ENCODE measurements around the gene MSI2.

The MSI2 gene

DNA sequence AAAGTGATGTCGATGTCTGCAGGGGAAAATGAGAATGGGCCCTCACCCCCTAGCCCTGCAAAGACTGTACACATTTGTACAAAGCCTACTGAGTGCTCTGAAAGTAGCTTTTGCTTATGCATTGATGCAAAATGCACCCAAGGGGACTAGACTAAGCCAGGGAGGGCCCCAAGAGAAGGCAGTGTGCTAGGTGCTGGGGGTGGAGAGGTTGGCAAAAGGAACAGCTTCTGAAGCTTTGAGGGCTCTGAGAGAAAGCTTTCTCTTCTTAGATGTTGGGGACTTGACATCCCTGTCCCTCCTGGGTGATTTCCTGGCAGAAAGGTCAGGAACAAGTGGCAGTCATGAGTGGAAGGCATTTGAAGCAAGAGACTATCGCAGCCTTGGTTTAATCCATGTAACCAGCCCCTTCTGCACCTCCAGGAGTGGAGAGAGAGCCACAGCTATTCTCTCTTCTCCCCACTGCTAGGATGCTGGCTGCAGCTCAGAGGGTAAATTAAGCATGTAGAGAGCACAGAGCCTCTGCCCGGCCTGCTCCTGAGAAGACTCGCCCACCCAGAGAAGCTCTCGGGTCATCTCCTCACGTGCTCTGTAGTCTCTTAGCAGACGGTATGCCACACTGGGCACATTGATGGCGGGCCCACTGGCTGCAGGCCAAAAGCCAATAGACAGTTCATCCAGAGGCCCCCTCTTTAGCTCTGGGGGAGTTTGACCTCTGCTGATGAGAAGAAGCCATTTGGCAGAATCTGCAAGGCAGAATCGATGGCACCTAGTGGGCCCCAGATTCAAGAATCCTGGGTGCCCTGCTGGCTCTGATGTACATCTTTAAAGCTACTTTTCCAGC lies 221.4 kb downstream of the MSI2 start:
- Histone ChIP-seq H3K36me3 (ENCODE audit: control insufficient read depth, insufficient read depth, low read length) (no peaks in the 10 kb centered on the region), H3K18ac (ENCODE audit: low read length) (peak overlapping the region; percentile 35), H3K4me1 (ENCODE audit: control insufficient read depth, low read depth, low read length) (peaks cover 11% of the 10 kb centered on the region), H4K8ac (ENCODE audit: low read depth, low read length) (no peak overlapping the region), H3K27me3 (ENCODE audit: insufficient read depth, low read length, poor library complexity) (no peaks in the 10 kb centered on the region), H3K4ac (ENCODE audit: low read depth, low read length) (no peak overlapping the region), H3K79me2 (ENCODE audit: control insufficient read depth, insufficient read depth, low read length) (no peaks in the 10 kb centered on the region), H3K79me1 (ENCODE audit: low read length) (peaks cover 2% of the 10 kb centered on the region), H3K27ac (ENCODE audit: low read depth, low read length) (no peak overlapping the region), H2BK15ac (replicated peaks; ENCODE audit: low read depth) (no peak overlapping the region), H2AK5ac (ENCODE audit: low read length) (no peak overlapping the region), H2BK5ac (ENCODE audit: low read length) (no peak overlapping the region), H4K5ac (ENCODE audit: low read length) (no peak overlapping the region), H2BK120ac (ENCODE audit: low read depth, low read length) (no peak overlapping the region), H3K9ac (ENCODE audit: low read length) (peak overlapping the region; percentile 30), H3K56ac (ENCODE audit: low read length) (no peak overlapping the region), H3K4me3 (ENCODE audit: low read length) (no peak overlapping the region), H3K4me2 (ENCODE audit: low read length) (no peak overlapping the region), H3K23ac (ENCODE audit: low read length) (peak overlapping the region; percentile 60)
- DNase-seq = no peak
- WGBS (ENCODE audit: extremely low coverage, insufficient coverage, low lambda C conversion rate) = no CpG with 5 or more reads among the region's 9 CpGs

DNA sequence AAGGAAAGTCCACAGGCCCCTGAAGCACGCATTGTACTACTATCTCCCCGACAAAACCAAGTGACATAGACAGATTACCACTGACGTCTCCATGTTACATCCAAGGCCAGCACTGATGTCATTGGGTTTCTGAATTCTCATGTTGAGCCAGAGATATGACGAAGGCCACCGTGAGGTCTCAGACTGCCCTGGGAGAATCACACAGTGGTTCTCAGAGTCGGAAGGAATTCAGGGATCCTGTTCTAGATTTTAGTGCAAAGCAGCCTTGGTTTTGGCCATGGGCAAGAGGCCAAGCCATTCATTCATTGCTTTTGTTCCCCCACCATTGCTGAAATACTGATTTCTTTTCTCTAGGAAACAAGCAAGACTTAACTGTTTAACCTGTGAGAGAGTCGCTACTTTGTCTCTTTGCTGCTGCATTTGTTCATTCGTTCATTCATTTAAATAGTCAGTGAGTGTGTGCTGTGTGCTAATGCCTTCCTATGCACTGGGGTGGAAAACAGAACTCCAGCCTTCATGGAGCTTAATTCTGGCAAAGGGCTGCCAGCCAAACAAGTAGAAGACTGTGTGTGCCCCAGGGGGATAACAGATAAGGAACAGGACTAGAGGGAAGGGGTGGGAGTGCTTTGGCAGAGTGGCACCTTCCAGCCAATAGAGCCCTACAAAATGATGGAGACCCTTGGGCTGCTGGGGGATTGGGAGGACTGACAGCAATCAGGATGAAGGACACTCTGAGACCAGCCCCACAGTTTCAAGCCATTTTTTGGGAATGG lies 222.3 kb downstream of the MSI2 start:
- Histone ChIP-seq H3K4me2 (ENCODE audit: low read length) (no peak overlapping the region), H3K4me3 (ENCODE audit: low read length) (no peak overlapping the region), H3K79me2 (ENCODE audit: control insufficient read depth, insufficient read depth, low read length) (no peaks in the 10 kb centered on the region), H2BK15ac (replicated peaks; ENCODE audit: low read depth) (no peak overlapping the region), H2BK5ac (ENCODE audit: low read length) (no peak overlapping the region), H2BK120ac (ENCODE audit: low read depth, low read length) (no peak overlapping the region), H3K18ac (ENCODE audit: low read length) (no peak overlapping the region), H3K27ac (ENCODE audit: low read depth, low read length) (no peak overlapping the region), H2AK5ac (ENCODE audit: low read length) (no peak overlapping the region), H3K9ac (ENCODE audit: low read length) (no peak overlapping the region), H3K79me1 (ENCODE audit: low read length) (peaks cover 2% of the 10 kb centered on the region), H3K23ac (ENCODE audit: low read length) (peak overlapping the region; percentile 19), H4K5ac (ENCODE audit: low read length) (no peak overlapping the region), H3K36me3 (ENCODE audit: control insufficient read depth, insufficient read depth, low read length) (no peaks in the 10 kb centered on the region), H3K4me1 (ENCODE audit: control insufficient read depth, low read depth, low read length) (peaks cover 11% of the 10 kb centered on the region), H3K27me3 (ENCODE audit: insufficient read depth, low read length, poor library complexity) (no peaks in the 10 kb centered on the region), H3K56ac (ENCODE audit: low read length) (no peak overlapping the region), H3K4ac (ENCODE audit: low read depth, low read length) (no peak overlapping the region), H4K8ac (ENCODE audit: low read depth, low read length) (no peak overlapping the region)
- no CpG with 5 or more reads among the region's 8 CpGs for WGBS (ENCODE audit: extremely low coverage, insufficient coverage, low lambda C conversion rate)
- no peak for DNase-seq

DNA sequence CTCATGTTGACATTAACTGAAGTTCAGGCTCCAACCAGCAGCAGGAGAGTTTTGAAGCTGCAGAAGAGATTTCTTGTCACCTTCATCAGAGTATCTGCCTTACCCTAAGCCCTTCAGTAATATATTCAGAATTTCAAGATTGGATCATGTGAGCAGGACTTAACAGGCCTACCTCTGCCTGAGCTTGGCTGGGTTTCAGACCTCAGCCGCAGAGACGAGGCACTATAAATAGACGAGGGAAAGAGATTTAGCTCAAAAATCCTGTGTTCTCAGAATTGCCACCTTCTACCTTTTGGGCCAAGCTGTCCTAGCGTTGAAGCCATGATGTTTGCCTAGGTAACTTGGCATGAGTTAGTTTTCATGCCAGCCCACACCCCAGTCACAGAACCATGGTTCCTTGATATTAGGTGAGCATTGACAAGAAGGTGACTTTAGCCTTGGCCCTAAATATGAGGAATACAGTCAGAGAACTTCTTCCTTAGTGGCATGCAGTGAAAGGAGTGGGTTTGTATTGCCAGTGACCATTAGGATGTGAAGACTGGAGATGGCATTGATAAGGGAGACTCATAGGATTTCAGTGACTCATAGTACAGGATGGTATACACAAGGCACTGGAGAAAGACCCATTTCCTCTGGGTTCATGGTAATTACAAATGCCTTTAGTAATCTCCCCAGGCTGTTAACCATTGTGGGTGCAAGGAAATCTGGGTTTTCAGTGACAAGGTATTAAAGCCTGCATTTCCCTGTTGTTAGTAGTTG lies 224.3 kb downstream of the MSI2 start:
- peak; percentile 60 for DNase-seq
- no peak overlapping the region for H3K4me3 ChIP-seq (ENCODE audit: low read length)
- H3K79me1 ChIP-seq (ENCODE audit: low read length) = peaks cover 2% of the 10 kb centered on the region
- H2BK120ac ChIP-seq (ENCODE audit: low read depth, low read length) = no peak overlapping the region
- H3K4me1 ChIP-seq (ENCODE audit: control insufficient read depth, low read depth, low read length) = peaks cover 11% of the 10 kb centered on the region
- no peak overlapping the region for H4K8ac ChIP-seq (ENCODE audit: low read depth, low read length)
- H3K18ac ChIP-seq (ENCODE audit: low read length) = no peak overlapping the region
- H3K36me3 ChIP-seq (ENCODE audit: control insufficient read depth, insufficient read depth, low read length) = no peaks in the 10 kb centered on the region
- H3K27ac ChIP-seq (ENCODE audit: low read depth, low read length) = no peak overlapping the region
- peak overlapping the region; percentile 38 for H3K23ac ChIP-seq (ENCODE audit: low read length)
- H3K56ac ChIP-seq (ENCODE audit: low read length) = no peak overlapping the region
- no peak overlapping the region for H2BK15ac ChIP-seq (replicated peaks; ENCODE audit: low read depth)
- no peaks in the 10 kb centered on the region for H3K79me2 ChIP-seq (ENCODE audit: control insufficient read depth, insufficient read depth, low read length)
- H3K4ac ChIP-seq (ENCODE audit: low read depth, low read length) = no peak overlapping the region
- no peak overlapping the region for H3K4me2 ChIP-seq (ENCODE audit: low read length)
- no peak overlapping the region for H4K5ac ChIP-seq (ENCODE audit: low read length)
- no peak overlapping the region for H3K9ac ChIP-seq (ENCODE audit: low read length)
- WGBS (ENCODE audit: extremely low coverage, insufficient coverage, low lambda C conversion rate) = no CpG with 5 or more reads among the region's 4 CpGs
- no peak overlapping the region for H2AK5ac ChIP-seq (ENCODE audit: low read length)
- no peaks in the 10 kb centered on the region for H3K27me3 ChIP-seq (ENCODE audit: insufficient read depth, low read length, poor library complexity)
- no peak overlapping the region for H2BK5ac ChIP-seq (ENCODE audit: low read length)

DNA sequence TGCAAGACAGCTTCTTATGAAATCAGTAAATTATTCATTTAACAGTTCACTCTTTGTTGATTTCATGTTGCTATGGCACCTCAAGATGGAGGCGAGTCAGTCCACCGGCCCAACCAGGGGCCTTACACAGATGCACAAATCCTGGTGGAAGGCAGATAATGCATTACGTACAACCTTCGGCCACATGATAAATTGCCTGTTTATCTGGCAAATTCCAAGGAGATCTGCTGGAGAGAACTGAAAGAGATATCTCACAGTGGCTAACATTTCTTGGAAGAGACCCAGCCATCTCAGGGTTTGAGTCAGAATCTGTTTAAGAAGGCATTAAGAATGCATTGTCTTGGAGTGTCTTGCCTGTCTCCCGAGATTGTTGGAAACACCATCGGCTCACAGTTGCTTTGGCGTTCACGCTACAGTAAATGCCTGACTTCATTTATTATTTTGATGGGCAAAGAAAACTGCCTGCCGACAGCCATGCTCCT lies 225.6 kb downstream of the MSI2 start:
- H3K4me2 ChIP-seq (ENCODE audit: low read length) = no peak overlapping the region
- H3K23ac ChIP-seq (ENCODE audit: low read length) = no peak overlapping the region
- H3K4me3 ChIP-seq (ENCODE audit: low read length) = no peak overlapping the region
- no peak overlapping the region for H3K9ac ChIP-seq (ENCODE audit: low read length)
- no peak overlapping the region for H2BK15ac ChIP-seq (replicated peaks; ENCODE audit: low read depth)
- no peak overlapping the region for H2BK120ac ChIP-seq (ENCODE audit: low read depth, low read length)
- H3K4ac ChIP-seq (ENCODE audit: low read depth, low read length) = no peak overlapping the region
- H3K79me1 ChIP-seq (ENCODE audit: low read length) = peaks cover 2% of the 10 kb centered on the region
- no peaks in the 10 kb centered on the region for H3K36me3 ChIP-seq (ENCODE audit: control insufficient read depth, insufficient read depth, low read length)
- H2AK5ac ChIP-seq (ENCODE audit: low read length) = no peak overlapping the region
- H3K4me1 ChIP-seq (ENCODE audit: control insufficient read depth, low read depth, low read length) = peaks cover 8% of the 10 kb centered on the region
- H4K5ac ChIP-seq (ENCODE audit: low read length) = no peak overlapping the region
- H2BK5ac ChIP-seq (ENCODE audit: low read length) = no peak overlapping the region
- no peak overlapping the region for H3K18ac ChIP-seq (ENCODE audit: low read length)
- no peak for DNase-seq
- H3K56ac ChIP-seq (ENCODE audit: low read length) = no peak overlapping the region
- H4K8ac ChIP-seq (ENCODE audit: low read depth, low read length) = no peak overlapping the region
- no peaks in the 10 kb centered on the region for H3K27me3 ChIP-seq (ENCODE audit: insufficient read depth, low read length, poor library complexity)
- H3K27ac ChIP-seq (ENCODE audit: low read depth, low read length) = no peak overlapping the region
- WGBS (ENCODE audit: extremely low coverage, insufficient coverage, low lambda C conversion rate) = no CpG with 5 or more reads among the region's 9 CpGs
- H3K79me2 ChIP-seq (ENCODE audit: control insufficient read depth, insufficient read depth, low read length) = no peaks in the 10 kb centered on the region

DNA sequence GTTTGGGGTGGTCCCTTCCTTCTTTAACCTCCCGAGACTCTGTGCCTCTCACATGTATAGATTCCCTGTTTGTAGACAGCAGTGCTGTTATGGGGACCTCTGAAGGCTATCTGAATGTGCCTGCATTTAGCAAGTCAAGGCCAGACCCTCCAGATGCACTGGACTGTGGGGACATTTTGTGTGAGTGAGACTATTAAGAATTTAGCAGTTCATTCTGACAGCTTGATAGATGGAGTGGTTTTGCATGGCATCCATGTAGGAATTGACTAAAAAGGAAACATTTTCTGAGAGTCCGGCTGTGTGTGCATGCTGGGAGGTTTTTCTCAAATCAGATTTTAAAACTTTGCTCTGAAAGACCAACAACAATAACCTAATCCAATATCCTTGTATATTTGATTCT lies 226.3 kb downstream of the MSI2 start:
- WGBS (ENCODE audit: extremely low coverage, insufficient coverage, low lambda C conversion rate) = no CpG with 5 or more reads among the region's 2 CpGs

More for the DNA sequence above, 226.3 kb downstream of the MSI2 start:
- Histone ChIP-seq H3K4ac (ENCODE audit: low read depth, low read length) (no peak overlapping the region), H3K4me1 (ENCODE audit: control insufficient read depth, low read depth, low read length) (peaks cover 3% of the 10 kb centered on the region), H3K27me3 (ENCODE audit: insufficient read depth, low read length, poor library complexity) (no peaks in the 10 kb centered on the region), H3K36me3 (ENCODE audit: control insufficient read depth, insufficient read depth, low read length) (no peaks in the 10 kb centered on the region), H3K79me1 (ENCODE audit: low read length) (peaks cover 2% of the 10 kb centered on the region), H2BK5ac (ENCODE audit: low read length) (no peak overlapping the region), H2BK120ac (ENCODE audit: low read depth, low read length) (no peak overlapping the region), H4K8ac (ENCODE audit: low read depth, low read length) (no peak overlapping the region), H3K18ac (ENCODE audit: low read length) (no peak overlapping the region), H3K27ac (ENCODE audit: low read depth, low read length) (no peak overlapping the region), H3K4me2 (ENCODE audit: low read length) (no peak overlapping the region), H4K5ac (ENCODE audit: low read length) (no peak overlapping the region), H3K9ac (ENCODE audit: low read length) (no peak overlapping the region), H3K23ac (ENCODE audit: low read length) (no peak overlapping the region), H3K4me3 (ENCODE audit: low read length) (no peak overlapping the region), H2BK15ac (replicated peaks; ENCODE audit: low read depth) (no peak overlapping the region), H3K79me2 (ENCODE audit: control insufficient read depth, insufficient read depth, low read length) (no peaks in the 10 kb centered on the region), H3K56ac (ENCODE audit: low read length) (no peak overlapping the region), H2AK5ac (ENCODE audit: low read length) (no peak overlapping the region)
- no peak for DNase-seq
